Measurements from ENCODE around the gene KIAA1614. TPM values are rescaled to one million over a fixed set of nuclear protein-coding genes. Genes with fewer than 3 reads are reported as not detected.
A peak's percentile ranks its signal among the peaks of the same experiment; 100 is the strongest.

KIAA1614 gene
- polyA plus RNA-seq, 1 of the 3 experiments (the other 2 are of a cell fraction): 1.1 TPM

- TF ChIP-seq EZH2phosphoT487 (IDR thresholded peaks at IDR 0.05; ENCODE audit: borderline replicate concordance, low read depth) (no peak), USF2 (IDR thresholded peaks at IDR 0.05; ENCODE audit: borderline replicate concordance, low read depth, low read length) (no peak), GATA2 (CRISPR knock-in tag; IDR thresholded peaks at IDR 0.05) (no peak), RAD21 (IDR thresholded peaks at IDR 0.05; ENCODE audit: low read length) (no peak), RXRA (IDR thresholded peaks at IDR 0.05; ENCODE audit: borderline replicate concordance, low read depth) (no peak)
These were observed 6.2 kb upstream of the KIAA1614 start (continued) for GRCh38 chr1:180906511-180906910.

- 86% methylated on average over 10 of the region's 10 CpGs for WGBS (ENCODE audit: low lambda C conversion rate)
- Histone ChIP-seq H2AFZ (ENCODE audit: low read depth) (no peak overlapping the region), H3K9me2 (no peaks in the 10 kb centered on the region), H3K27me3 (ENCODE audit: insufficient read depth) (no peaks in the 10 kb centered on the region), H3K27ac (ENCODE audit: low read depth in 2 of 2, low read length in 1 of 2) (no peak overlapping the region), H3K4me2 (no peak overlapping the region), H3K9ac (no peak overlapping the region), H3K79me2 (ENCODE audit: insufficient read depth) (no peaks in the 10 kb centered on the region), H3K4me1 (ENCODE audit: control insufficient read depth in 1 of 2, insufficient read depth in 2 of 2, low read depth in 1 of 2, low read length in 1 of 2) (no peaks in the 10 kb centered on the region), H3K4me3 (ENCODE audit: low read depth in 2 of 2, low read length in 1 of 2) (no peak overlapping the region), H4K20me1 (ENCODE audit: insufficient read depth) (no peaks in the 10 kb centered on the region), H3K9me3 (no peaks in the 10 kb centered on the region), H3F3A (replicated peaks; ENCODE audit: insufficient read depth) (no peaks in the 10 kb centered on the region), H3K36me3 (replicated peaks in 1 of 2; ENCODE audit: control insufficient read depth in 1 of 2, insufficient read depth in 2 of 2, low read length in 1 of 2) (no peaks in the 10 kb centered on the region)
- TF ChIP-seq SMC3 (IDR thresholded peaks at IDR 0.05; ENCODE audit: low read depth, low read length) (no peak), POLR2AphosphoS5 (IDR thresholded peaks at IDR 0.05; ENCODE audit: low read depth, low read length) (no peak), YY1 (IDR thresholded peaks at IDR 0.05; ENCODE audit: low read depth) (no peak), RCOR1 (IDR thresholded peaks at IDR 0.05; ENCODE audit: low read length) (no peak), IRF3 (IDR thresholded peaks at IDR 0.05; ENCODE audit: low read depth, low read length) (no peak), ELF1 (IDR thresholded peaks at IDR 0.05) (no peak), JUND (IDR thresholded peaks at IDR 0.05) (no peak), MXI1 (IDR thresholded peaks at IDR 0.05; ENCODE audit: low read depth, low read length) (no peak), TCF12 (IDR thresholded peaks at IDR 0.05) (no peak)
- TF ChIP-seq, protein P1, sequence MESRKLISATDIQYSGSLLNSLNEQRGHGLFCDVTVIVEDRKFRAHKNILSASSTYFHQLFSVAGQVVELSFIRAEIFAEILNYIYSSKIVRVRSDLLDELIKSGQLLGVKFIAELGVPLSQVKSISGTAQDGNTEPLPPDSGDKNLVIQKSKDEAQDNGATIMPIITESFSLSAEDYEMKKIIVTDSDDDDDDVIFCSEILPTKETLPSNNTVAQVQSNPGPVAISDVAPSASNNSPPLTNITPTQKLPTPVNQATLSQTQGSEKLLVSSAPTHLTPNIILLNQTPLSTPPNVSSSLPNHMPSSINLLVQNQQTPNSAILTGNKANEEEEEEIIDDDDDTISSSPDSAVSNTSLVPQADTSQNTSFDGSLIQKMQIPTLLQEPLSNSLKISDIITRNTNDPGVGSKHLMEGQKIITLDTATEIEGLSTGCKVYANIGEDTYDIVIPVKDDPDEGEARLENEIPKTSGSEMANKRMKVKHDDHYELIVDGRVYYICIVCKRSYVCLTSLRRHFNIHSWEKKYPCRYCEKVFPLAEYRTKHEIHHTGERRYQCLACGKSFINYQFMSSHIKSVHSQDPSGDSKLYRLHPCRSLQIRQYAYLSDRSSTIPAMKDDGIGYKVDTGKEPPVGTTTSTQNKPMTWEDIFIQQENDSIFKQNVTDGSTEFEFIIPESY (IDR thresholded peaks at IDR 0.05; ENCODE audit: borderline replicate concordance, low read depth): no peak
- CTCF ChIA-PET: interaction anchor here (1.8 to 1.9 kb wide), 2 partner anchors 26 to 235 kb away, joined by 4 to 6 read pairs; no protein-coding TSS in a partner anchor
- POLR2A ChIA-PET: no interaction called here
- DNase-seq: peak; percentile 7
These were observed 5.2 kb upstream of the KIAA1614 start for GRCh38 chr1:180907313-180908055.
